NB4 (cell line): ENCODE results near the gene GPR3.

ENCODE experiments used
- CTCF ChIP-seq: IDR thresholded peaks from one replicate; pipeline ENCODE4 v1.5.1; 2012; ENCODE audit warnings: low read depth, low read length
- MAX ChIP-seq: IDR thresholded peaks from 2 replicates; pipeline ENCODE4 v1.6.1; 2011; ENCODE audit warnings: low read depth, low read length
- MYC ChIP-seq: IDR thresholded peaks from 2 replicates; pipeline ENCODE4 v1.6.1; 2011; ENCODE audit warnings: low read depth, low read length
- POLR2A ChIP-seq: IDR thresholded peaks from 2 replicates; pipeline ENCODE4 v1.6.1; 2011; ENCODE audit warnings: mild to moderate bottlenecking; ENCODE audit not compliant: insufficient read length; ENCODE audit errors: extremely low read depth

- TF ChIP-seq MAX = no peak
- TF ChIP-seq MYC = no peak
- peak; percentile 45 for TF ChIP-seq CTCF
- no peak for TF ChIP-seq POLR2A
Measured at GRCh38 chr1:27402349-27402754, 9.9 kb downstream of the GPR3 start.
